Transverse colon (tissue), 3 donors: Measurements from ENCODE around the gene RBM38.

Experiments
- EP300 ChIP-seq: sonication (generic); formaldehyde crosslinking; IDR thresholded peaks from one replicate; pipeline ENCODE4 v1.6.1; 2017; ENCODE audit warnings: antibody characterized with exemption, low read depth
- POLR2AphosphoS5 ChIP-seq, 3 donors: sonication (generic); formaldehyde crosslinking; IDR thresholded peaks; one replicate each; pipeline ENCODE4 v1.6.1; 2016; ENCODE audit warnings: antibody characterized with exemption in 3 of 3

GRCh38 chr20:57449398-57450354 is 58.5 kb downstream of the RBM38 start:
- no peak for TF ChIP-seq EP300
- TF ChIP-seq POLR2AphosphoS5 (IDR thresholded peaks at IDR 0.05) = no peak
